Activated naive CD8-positive, alpha-beta T cell treated with anti-CD3 and anti-CD28 coated beads for 36 hours (primary cell): Measurements from ENCODE around the gene TSPAN17. TPM values are rescaled to one million over a fixed set of nuclear protein-coding genes. Genes with fewer than 3 reads are reported as not detected.

Source experiments
- DNase-seq: peaks from one replicate; pipeline ENCODE4 v3.0.0; 2021
- H3K27ac Mint-ChIP-seq: one replicate; pipeline ENCODE4 v1.8.0; 2022; ENCODE audit warnings: mild to moderate bottlenecking, moderate library complexity, mixed read lengths
- H3K27me3 Mint-ChIP-seq: one replicate; pipeline ENCODE4 v1.8.0; 2022; ENCODE audit warnings: mild to moderate bottlenecking, mixed read lengths
- H3K36me3 Mint-ChIP-seq: one replicate; pipeline ENCODE4 v1.8.0; 2021; ENCODE audit warnings: mild to moderate bottlenecking, mixed read lengths
- H3K4me1 Mint-ChIP-seq: one replicate; pipeline ENCODE4 v1.8.0; 2021; ENCODE audit warnings: mixed read lengths
- H3K4me3 Mint-ChIP-seq: one replicate; pipeline ENCODE4 v1.8.0; 2022; ENCODE audit warnings: mild to moderate bottlenecking, moderate library complexity, mixed read lengths
- H3K9me3 Mint-ChIP-seq: one replicate; pipeline ENCODE4 v1.8.0; 2022; ENCODE audit warnings: mixed read lengths
- total RNA-seq, 2 experiments: library from RNA; stranded (reverse); gene quantifications; one replicate each; pipeline ENCODE4 v1.2.3, GENCODE V29; 2021

The TSPAN17 gene
- total RNA-seq, 2 experiments from 2014 or later: 25.3 to 28.6 TPM

DNA sequence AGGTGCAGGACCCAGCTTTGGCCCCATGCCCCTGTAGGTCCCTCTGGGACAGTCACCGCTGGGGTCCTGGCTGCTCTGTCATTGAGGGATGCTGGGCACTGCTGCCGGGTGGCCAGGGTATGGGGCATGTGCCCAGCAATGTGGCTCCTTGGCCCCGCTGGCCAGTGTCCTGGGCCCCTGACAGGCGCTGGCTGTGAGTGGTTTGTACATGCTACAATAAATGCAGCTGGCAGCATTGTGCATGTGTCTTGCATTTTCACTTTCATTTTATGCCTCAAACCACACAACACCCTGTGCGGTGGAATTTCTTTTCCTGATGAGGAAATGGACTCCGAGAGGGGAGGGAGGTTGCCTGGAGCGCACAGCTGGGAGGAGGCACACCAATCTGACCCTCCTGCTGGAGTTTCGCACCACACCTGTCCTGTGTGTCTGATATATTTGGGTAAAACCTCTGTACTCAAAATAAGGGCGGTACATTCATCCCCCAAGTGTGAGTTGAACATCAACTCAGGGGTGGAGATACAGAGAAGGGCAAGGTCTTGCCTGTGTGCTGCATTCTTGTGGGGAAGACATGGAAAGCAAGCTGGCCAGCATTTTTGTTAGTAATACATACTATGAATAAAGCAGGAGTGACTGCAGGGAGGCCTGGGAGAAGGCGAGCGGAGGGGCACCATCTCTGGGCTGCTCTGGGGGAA lies 11.7 kb downstream of the TSPAN17 start:
- Mint-ChIP-seq H3K27ac (no peak overlapping the region), H3K4me1 (peaks cover 35% of the 10 kb centered on the region), H3K9me3 (no peaks in the 10 kb centered on the region), H3K4me3 (peak overlapping the region; percentile 15), H3K36me3 (no peaks in the 10 kb centered on the region), H3K27me3 (peaks cover 2% of the 10 kb centered on the region)
- DNase-seq: no peak

DNA sequence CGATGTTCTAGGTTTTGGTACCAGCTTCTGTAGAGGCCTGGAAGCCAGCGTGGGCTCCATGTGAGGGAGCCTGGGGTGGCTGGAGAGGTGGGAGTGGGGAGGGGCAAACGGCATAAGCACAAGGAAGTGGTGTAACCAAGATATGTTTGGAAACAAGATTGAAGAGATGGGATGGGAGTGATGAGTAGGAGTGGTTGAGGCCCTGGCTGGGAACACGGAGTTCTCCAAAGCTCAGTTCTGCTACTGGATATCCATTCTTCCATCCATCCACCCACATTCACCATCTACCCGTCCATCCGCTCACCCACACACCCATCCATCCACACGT lies 12.2 kb downstream of the TSPAN17 start:
- no peaks in the 10 kb centered on the region for H3K9me3 Mint-ChIP-seq
- H3K4me1 Mint-ChIP-seq: peaks cover 31% of the 10 kb centered on the region
- DNase-seq: no peak
- H3K27ac Mint-ChIP-seq: no peak overlapping the region
- H3K4me3 Mint-ChIP-seq: no peak overlapping the region
- H3K27me3 Mint-ChIP-seq: peaks cover 7% of the 10 kb centered on the region
- no peaks in the 10 kb centered on the region for H3K36me3 Mint-ChIP-seq

GRCh38 chr5:176659860-176660461 lies 12.7 kb downstream of the TSPAN17 start:
- no peak for DNase-seq
- Mint-ChIP-seq H3K36me3 (no peaks in the 10 kb centered on the region), H3K27ac (no peak overlapping the region), H3K27me3 (peaks cover 7% of the 10 kb centered on the region), H3K4me1 (peaks cover 31% of the 10 kb centered on the region), H3K4me3 (no peak overlapping the region), H3K9me3 (no peaks in the 10 kb centered on the region)

GRCh38 chr5:176660530-176660859 lies 13.2 kb downstream of the TSPAN17 start:
- DNase-seq: no peak
- H3K4me1 Mint-ChIP-seq: peaks cover 28% of the 10 kb centered on the region
- no peak overlapping the region for H3K27ac Mint-ChIP-seq
- peaks cover 7% of the 10 kb centered on the region for H3K27me3 Mint-ChIP-seq
- no peaks in the 10 kb centered on the region for H3K36me3 Mint-ChIP-seq
- H3K4me3 Mint-ChIP-seq: no peak overlapping the region
- no peaks in the 10 kb centered on the region for H3K9me3 Mint-ChIP-seq

- H3K36me3 Mint-ChIP-seq: no peaks in the 10 kb centered on the region
- no peak overlapping the region for H3K27ac Mint-ChIP-seq
- H3K4me1 Mint-ChIP-seq: peaks cover 28% of the 10 kb centered on the region
- no peaks in the 10 kb centered on the region for H3K9me3 Mint-ChIP-seq
- peak; percentile 82 for DNase-seq
- no peak overlapping the region for H3K4me3 Mint-ChIP-seq
- peaks cover 7% of the 10 kb centered on the region for H3K27me3 Mint-ChIP-seq
Measured at GRCh38 chr5:176660860-176661641, 13.8 kb downstream of the TSPAN17 start.

DNA sequence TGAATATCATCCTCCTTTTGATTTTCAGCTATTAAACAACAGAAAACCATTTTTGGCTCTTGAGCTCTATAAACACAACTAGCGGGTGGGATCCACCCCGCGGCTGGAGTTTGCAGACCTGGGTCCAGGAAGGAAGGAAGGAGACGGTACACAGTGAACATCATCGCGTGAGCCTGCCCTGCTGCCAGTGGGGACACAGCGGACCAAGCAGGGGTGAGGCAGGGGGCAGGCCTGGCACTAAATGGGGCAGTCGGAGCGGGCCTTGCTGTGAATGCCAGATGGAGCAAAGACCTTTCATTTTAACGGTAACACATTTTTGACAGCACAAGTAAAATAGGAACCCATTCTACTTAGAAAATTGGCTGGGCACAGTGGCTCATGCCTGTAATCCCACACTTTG lies 14.4 kb downstream of the TSPAN17 start:
- H3K27ac Mint-ChIP-seq: no peak overlapping the region
- H3K4me1 Mint-ChIP-seq: peaks cover 28% of the 10 kb centered on the region
- no peak for DNase-seq
- H3K36me3 Mint-ChIP-seq: no peaks in the 10 kb centered on the region
- no peaks in the 10 kb centered on the region for H3K9me3 Mint-ChIP-seq
- peaks cover 10% of the 10 kb centered on the region for H3K27me3 Mint-ChIP-seq
- H3K4me3 Mint-ChIP-seq: no peak overlapping the region

DNA sequence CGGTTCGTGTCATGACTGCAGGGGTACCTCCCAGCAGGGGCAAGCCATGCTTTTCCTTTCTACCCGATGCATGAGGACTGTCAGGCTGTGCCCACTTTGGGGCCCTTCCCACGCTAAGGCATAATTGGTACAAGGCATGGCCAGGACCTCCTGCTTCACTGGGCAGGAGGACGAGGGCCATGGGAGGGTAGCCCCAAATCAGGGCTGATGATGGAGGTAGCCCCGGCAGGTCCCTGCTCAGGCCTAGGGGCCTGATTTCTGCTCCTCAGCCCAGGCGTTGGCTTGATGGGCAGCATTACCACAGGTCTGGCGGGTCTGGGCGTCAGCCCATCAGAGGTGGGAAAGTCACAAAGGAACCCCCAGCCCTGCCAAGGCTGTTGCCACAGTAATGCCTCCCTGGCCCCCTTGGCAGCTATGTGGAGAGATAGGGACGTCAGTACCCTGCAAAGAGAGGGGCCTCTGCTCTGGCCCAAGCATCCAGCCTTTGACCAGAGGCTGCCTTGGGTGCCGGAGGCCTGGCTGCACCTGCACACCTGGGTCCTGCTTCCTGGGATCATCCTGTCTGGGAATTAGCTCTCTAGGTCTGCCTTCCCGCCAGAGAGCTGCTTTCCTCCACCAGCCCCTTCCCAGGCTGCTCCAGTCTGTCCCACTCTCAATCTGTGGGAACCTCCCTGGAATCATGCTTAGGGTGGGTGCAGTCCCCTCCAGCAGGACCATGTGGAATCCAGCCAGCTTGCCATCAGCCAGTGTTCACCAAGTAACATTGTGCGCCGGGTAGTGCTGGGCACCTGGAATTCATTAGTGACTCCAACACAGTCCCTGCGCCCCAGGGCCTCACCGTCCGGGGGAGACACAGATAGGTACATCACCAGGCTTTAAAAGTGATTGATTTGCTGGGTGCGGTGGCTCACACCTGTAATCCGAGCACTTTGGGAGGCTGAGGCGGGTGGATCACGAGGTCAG lies 15.4 kb downstream of the TSPAN17 start:
- H3K27me3 Mint-ChIP-seq: peaks cover 10% of the 10 kb centered on the region
- no peaks in the 10 kb centered on the region for H3K9me3 Mint-ChIP-seq
- no peak overlapping the region for H3K27ac Mint-ChIP-seq
- H3K4me1 Mint-ChIP-seq: peaks cover 28% of the 10 kb centered on the region
- H3K4me3 Mint-ChIP-seq: no peak overlapping the region
- no peaks in the 10 kb centered on the region for H3K36me3 Mint-ChIP-seq
- DNase-seq: no peak

DNA sequence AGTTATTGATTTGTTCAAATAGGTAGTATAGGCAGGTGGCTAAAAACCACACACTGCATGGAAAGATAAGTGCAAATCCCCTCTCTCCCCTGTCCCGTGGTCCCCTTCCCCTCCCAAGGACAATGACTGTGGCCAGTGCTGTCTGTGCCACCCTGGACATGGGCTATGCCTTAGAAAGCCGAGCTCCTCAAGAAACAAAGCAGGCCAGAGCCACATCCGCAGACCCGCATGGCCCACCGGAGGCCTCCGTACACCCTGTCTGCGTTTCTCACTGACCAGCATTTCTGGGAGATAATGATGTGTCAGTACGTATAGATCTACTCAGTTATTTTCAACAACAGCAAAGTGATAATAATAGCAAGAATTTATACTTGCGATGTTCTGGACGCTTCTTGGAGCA lies 16.3 kb downstream of the TSPAN17 start:
- DNase-seq: no peak
- peaks cover 13% of the 10 kb centered on the region for H3K27me3 Mint-ChIP-seq
- H3K4me3 Mint-ChIP-seq: no peak overlapping the region
- H3K4me1 Mint-ChIP-seq: peaks cover 19% of the 10 kb centered on the region
- no peaks in the 10 kb centered on the region for H3K9me3 Mint-ChIP-seq
- no peaks in the 10 kb centered on the region for H3K36me3 Mint-ChIP-seq
- no peak overlapping the region for H3K27ac Mint-ChIP-seq

DNA sequence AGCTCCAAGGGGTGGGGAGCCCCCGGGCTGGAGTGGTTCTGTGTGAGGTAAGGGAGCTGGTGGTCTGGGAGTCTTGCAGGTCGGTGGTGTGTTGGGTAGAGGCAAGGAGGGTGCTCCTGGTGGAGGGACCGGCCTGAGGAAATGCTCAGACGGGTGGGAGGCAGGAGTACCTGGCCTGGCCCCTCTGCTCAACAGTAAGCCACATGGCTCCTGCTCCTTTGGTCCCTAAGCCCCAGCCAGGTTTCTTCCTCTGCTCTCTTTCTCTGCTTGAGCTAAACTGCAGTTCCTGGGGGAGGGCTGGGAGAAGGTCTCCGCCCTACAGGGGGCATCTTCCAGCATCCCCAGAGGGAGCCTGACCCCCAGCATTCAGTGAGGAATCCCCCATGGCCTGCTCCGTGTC lies 17.2 kb downstream of the TSPAN17 start:
- Mint-ChIP-seq H3K4me1 (peaks cover 10% of the 10 kb centered on the region), H3K27ac (no peak overlapping the region), H3K4me3 (no peak overlapping the region), H3K9me3 (no peaks in the 10 kb centered on the region), H3K36me3 (no peaks in the 10 kb centered on the region), H3K27me3 (peaks cover 17% of the 10 kb centered on the region)
- DNase-seq: no peak

DNA sequence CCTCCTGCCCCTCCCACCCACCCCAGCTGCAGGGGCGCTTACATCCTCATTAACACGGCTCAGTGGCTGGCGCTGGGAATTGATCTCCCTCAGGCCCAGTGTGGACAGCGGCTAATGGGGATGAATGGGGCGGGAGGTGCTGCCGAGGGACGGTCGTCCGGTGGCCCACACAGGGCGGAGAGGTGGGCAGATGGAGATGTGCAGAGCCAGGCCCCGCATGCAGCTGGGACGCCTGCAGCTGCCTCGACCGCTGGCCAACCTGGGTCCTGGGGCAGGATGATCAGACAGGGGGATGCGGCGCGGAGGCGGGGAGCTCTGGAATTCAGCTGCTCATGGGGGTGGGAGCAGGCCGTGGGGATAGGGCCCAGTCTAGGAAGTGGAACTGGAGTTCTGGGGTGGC lies 17.6 kb downstream of the TSPAN17 start:
- DNase-seq: no peak
- no peak overlapping the region for H3K27ac Mint-ChIP-seq
- H3K4me1 Mint-ChIP-seq: peaks cover 8% of the 10 kb centered on the region
- H3K4me3 Mint-ChIP-seq: no peak overlapping the region
- H3K9me3 Mint-ChIP-seq: no peaks in the 10 kb centered on the region
- H3K36me3 Mint-ChIP-seq: no peaks in the 10 kb centered on the region
- H3K27me3 Mint-ChIP-seq: peaks cover 17% of the 10 kb centered on the region

- no peaks in the 10 kb centered on the region for H3K9me3 Mint-ChIP-seq
- no peak overlapping the region for H3K4me3 Mint-ChIP-seq
- H3K27ac Mint-ChIP-seq: no peak overlapping the region
- H3K36me3 Mint-ChIP-seq: no peaks in the 10 kb centered on the region
- peaks cover 17% of the 10 kb centered on the region for H3K27me3 Mint-ChIP-seq
- H3K4me1 Mint-ChIP-seq: peaks cover 4% of the 10 kb centered on the region
- no peak for DNase-seq
Measured at GRCh38 chr5:176665517-176665916, 18.2 kb downstream of the TSPAN17 start.

- peaks cover 29% of the 10 kb centered on the region for H3K27me3 Mint-ChIP-seq
- no peaks in the 10 kb centered on the region for H3K9me3 Mint-ChIP-seq
- H3K4me1 Mint-ChIP-seq: no peaks in the 10 kb centered on the region
- no peak for DNase-seq
- no peak overlapping the region for H3K4me3 Mint-ChIP-seq
- no peaks in the 10 kb centered on the region for H3K36me3 Mint-ChIP-seq
- no peak overlapping the region for H3K27ac Mint-ChIP-seq
Measured at GRCh38 chr5:176667637-176668036, 20.4 kb downstream of the TSPAN17 start.

DNA sequence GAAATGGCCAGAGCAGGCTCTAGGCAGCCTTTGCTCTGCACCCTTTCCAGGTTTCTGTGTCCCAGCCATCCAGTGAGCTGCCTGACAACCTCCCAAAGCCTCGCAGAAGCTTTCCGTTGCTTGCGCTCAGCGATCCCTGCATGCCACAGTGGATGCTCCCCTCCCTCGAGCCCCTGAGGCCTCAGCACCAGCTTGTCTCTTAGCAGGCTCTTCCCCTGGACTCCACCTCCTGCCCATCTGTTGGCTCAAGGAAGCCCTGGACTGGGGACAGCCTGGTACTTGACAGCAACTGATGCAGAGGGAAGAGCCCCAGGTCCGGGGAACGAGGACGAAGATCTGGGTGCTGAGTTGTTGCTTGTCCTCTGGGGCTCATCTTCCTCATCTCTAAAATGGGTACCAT lies 23.2 kb downstream of the TSPAN17 start:
- DNase-seq: no peak
- Mint-ChIP-seq H3K4me3 (no peak overlapping the region), H3K4me1 (no peaks in the 10 kb centered on the region), H3K9me3 (no peaks in the 10 kb centered on the region), H3K27ac (no peak overlapping the region), H3K27me3 (peaks cover 26% of the 10 kb centered on the region), H3K36me3 (no peaks in the 10 kb centered on the region)

DNA sequence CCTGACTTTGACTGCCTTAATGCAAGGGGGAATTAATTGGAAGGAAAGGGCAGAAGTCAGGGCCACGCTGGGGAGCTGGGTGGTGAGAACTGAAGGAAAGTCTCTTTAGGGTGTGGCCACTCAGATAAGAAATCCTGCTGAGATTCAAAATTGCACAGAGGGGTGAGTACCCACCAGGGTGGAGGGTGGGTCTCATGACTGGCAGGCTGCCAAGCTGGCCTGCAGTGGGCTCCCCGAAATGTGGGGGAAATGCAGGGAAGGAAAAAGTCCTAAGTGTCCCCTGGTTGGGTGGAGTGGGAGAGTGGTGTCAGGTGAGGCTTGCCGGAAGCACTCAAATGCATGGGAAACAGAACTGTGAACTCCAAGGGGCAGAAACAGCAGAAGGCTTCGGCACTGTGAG lies 24.1 kb downstream of the TSPAN17 start:
- H3K27me3 Mint-ChIP-seq: peaks cover 30% of the 10 kb centered on the region
- H3K9me3 Mint-ChIP-seq: no peaks in the 10 kb centered on the region
- no peak overlapping the region for H3K27ac Mint-ChIP-seq
- H3K36me3 Mint-ChIP-seq: no peaks in the 10 kb centered on the region
- no peaks in the 10 kb centered on the region for H3K4me1 Mint-ChIP-seq
- no peak for DNase-seq
- H3K4me3 Mint-ChIP-seq: no peak overlapping the region
